Gastroesophageal sphincter (tissue), 3 donors: ENCODE results near the gene FBLN1.

ENCODE experiments used
- CTCF ChIP-seq, 4 experiments: fragments of 200-600 bp in 2 of 4; fragments of 450-650 bp in 2 of 4; sonication (generic) in 1 of 4; IDR thresholded peaks; one replicate each; pipeline ENCODE4 v1.5.1; 2017 to 2019; ENCODE audit warnings: antibody characterized with exemption in 4 of 4, mild to moderate bottlenecking in 2 of 4, moderate library complexity in 2 of 4
- EP300 ChIP-seq: sonication (generic); formaldehyde crosslinking; IDR thresholded peaks from one replicate; pipeline ENCODE4 v1.6.1; 2017; ENCODE audit warnings: antibody characterized with exemption, mild to moderate bottlenecking
- POLR2A ChIP-seq, 2 donors: fragments of 450-650 bp; IDR thresholded peaks; one replicate each; pipeline ENCODE4 v1.6.1; 2017; ENCODE audit warnings: antibody characterized with exemption in 2 of 2, mild to moderate bottlenecking in 2 of 2, moderate library complexity in 1 of 2
- POLR2AphosphoS5 ChIP-seq: sonication (generic); formaldehyde crosslinking; IDR thresholded peaks from one replicate; pipeline ENCODE4 v1.6.1; 2017; ENCODE audit warnings: antibody characterized with exemption

GRCh38 chr22:45483918-45484499, 18.7 kb upstream of the FBLN1 start:
- no peak for TF ChIP-seq CTCF (IDR thresholded peaks at IDR 0.05)
- no peak for TF ChIP-seq POLR2A (IDR thresholded peaks at IDR 0.05)
- TF ChIP-seq EP300, result no peak
- TF ChIP-seq POLR2AphosphoS5, result no peak
